Hepatocyte (in vitro differentiated cells): ENCODE data around the gene FAM53B. TPM values are rescaled to one million over a fixed set of nuclear protein-coding genes. Genes with fewer than 3 reads are reported as not detected.
A peak's percentile ranks its signal among the peaks of the same experiment; 100 is the strongest.

Source experiments
- DNase-seq: peaks from one replicate; pipeline ENCODE4 v3.0.0-alpha.2; 2016; ENCODE audit warnings: low spot score
- H2AFZ ChIP-seq: fragments of 200-600 bp; sonication (generic); 2 replicates; pipeline ENCODE4 v1.6.0; 2016; ENCODE audit warnings: antibody characterized with exemption, mild to moderate bottlenecking
- H3K27ac ChIP-seq: fragments of 200-600 bp; sonication (generic); 2 replicates; pipeline ENCODE4 v1.5.1; 2016; ENCODE audit warnings: mild to moderate bottlenecking
- H3K27me3 ChIP-seq: fragments of 200-600 bp; sonication (generic); 2 replicates; pipeline ENCODE4 v1.6.1; 2016
- H3K36me3 ChIP-seq: fragments of 200-600 bp; sonication (generic); replicated peaks from 2 replicates; pipeline ENCODE4 v1.5.1; 2016; ENCODE audit warnings: low read depth; ENCODE audit not compliant: insufficient read depth
- H3K4me1 ChIP-seq: fragments of 200-600 bp; sonication (generic); 2 replicates; pipeline ENCODE4 v1.5.1; 2016; ENCODE audit warnings: mild to moderate bottlenecking, moderate library complexity; ENCODE audit not compliant: insufficient read depth
- H3K4me2 ChIP-seq: fragments of 200-600 bp; sonication (generic); 2 replicates; pipeline ENCODE4 v1.6.0; 2016
- H3K4me3 ChIP-seq: fragments of 200-600 bp; sonication (generic); 2 replicates; pipeline ENCODE4 v1.5.1; 2016; ENCODE audit warnings: mild to moderate bottlenecking
- H3K79me2 ChIP-seq: fragments of 200-600 bp; sonication (generic); 2 replicates; pipeline ENCODE4 v1.6.0; 2017; ENCODE audit warnings: mild to moderate bottlenecking
- H3K9me2 ChIP-seq: fragments of 200-600 bp; sonication (generic); replicated peaks from 2 replicates; pipeline ENCODE4 v1.6.0; 2017; ENCODE audit warnings: mild to moderate bottlenecking; ENCODE audit not compliant: insufficient read depth
- H3K9me3 ChIP-seq: fragments of 200-600 bp; sonication (generic); 2 replicates; pipeline ENCODE4 v1.5.1; 2016; ENCODE audit warnings: low read depth, mild to moderate bottlenecking
- H4K20me1 ChIP-seq: fragments of 200-600 bp; sonication (generic); 2 replicates; pipeline ENCODE4 v1.6.0; 2016; ENCODE audit warnings: mild to moderate bottlenecking; ENCODE audit not compliant: insufficient read depth, poor library complexity, severe bottlenecking
- EZH2 ChIP-seq: fragments of 200-600 bp; sonication (generic); IDR thresholded peaks from 2 replicates; pipeline ENCODE4 v1.6.1; 2016; ENCODE audit warnings: antibody characterized with exemption, mild to moderate bottlenecking, borderline replicate concordance
- EZH2phosphoT487 ChIP-seq: fragments of 200-600 bp; sonication (generic); IDR thresholded peaks from one replicate; pipeline ENCODE4 v1.6.1; 2018; ENCODE audit warnings: antibody characterized with exemption, mild to moderate bottlenecking, low read depth, moderate library complexity; ENCODE audit not compliant: unreplicated experiment, severe bottlenecking
- WGBS: methylation state at CpG from one replicate; pipeline ENCODE4 v1.1.6; 2016; ENCODE audit warnings: low lambda C conversion rate; ENCODE audit errors: missing lambda C conversion rate; 5-methylcytosine and 5-hydroxymethylcytosine counted together
- polyA plus RNA-seq: library from polyadenylated mRNA; unstranded; fragments of >200 nt; fragmentation: Nextera tagmentation; extraction: Ambion mirVana; gene quantifications from 2 replicates; pipeline ENCODE4 v1.2.1, GENCODE V29; 2016
- total RNA-seq: library from RNA; depleted of rRNA; stranded (reverse); fragments of >200 nt; gene quantifications from 2 replicates; pipeline ENCODE4 v1.2.3, GENCODE V29; 2014
- TF ChIP-seq, protein P1 (sequence below): fragments of 200-600 bp; sonication (generic); IDR thresholded peaks from 2 replicates; pipeline ENCODE4 v1.5.1; 2016; ENCODE audit warnings: antibody characterized with exemption, mild to moderate bottlenecking; ENCODE audit not compliant: poor library complexity

The FAM53B gene
- total and polyA plus RNA-seq, 2 experiments from 2014 or later: 10.3 to 23.6 TPM

DNA sequence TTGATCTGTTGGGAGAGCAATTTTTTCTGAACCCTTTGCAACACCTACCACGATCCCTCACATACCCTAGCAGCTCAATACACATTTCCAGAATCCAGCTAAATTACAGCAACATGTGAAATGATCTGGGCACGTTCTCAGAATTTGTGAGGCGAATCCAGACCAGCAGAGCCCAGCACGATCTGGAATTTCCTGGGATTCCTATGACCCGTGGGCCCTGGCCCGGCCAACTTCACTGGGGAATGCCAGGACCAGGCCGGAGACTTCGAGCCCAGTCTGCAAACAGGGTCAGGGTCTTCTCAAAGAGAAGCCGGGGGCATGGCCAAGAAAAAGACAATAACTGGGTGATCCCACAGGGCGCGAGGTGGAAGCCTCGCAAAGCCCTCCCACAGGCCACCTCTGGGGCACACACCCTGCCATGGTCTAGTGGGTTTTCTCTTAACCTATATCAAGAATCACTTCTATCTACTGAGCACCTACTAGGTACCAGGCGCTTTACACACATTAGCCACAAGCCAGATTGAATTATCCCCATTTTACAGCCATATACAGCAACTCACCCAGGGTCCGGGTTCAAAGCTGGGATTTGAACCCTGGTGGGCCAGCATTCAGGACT, 33.8 kb downstream of the FAM53B start:
- Histone ChIP-seq H3K9me2 (no peaks in the 10 kb centered on the region), H3K27me3 (no peaks in the 10 kb centered on the region), H3K4me1 (peaks cover 27% of the 10 kb centered on the region), H3K79me2 (peaks cover 80% of the 10 kb centered on the region), H4K20me1 (peaks cover 32% of the 10 kb centered on the region), H3K4me2 (no peak overlapping the region), H3K9me3 (no peaks in the 10 kb centered on the region), H3K27ac (no peak overlapping the region), H3K36me3 (no peaks in the 10 kb centered on the region), H2AFZ (no peak overlapping the region), H3K4me3 (no peak overlapping the region)
- no peak for DNase-seq
- 85% methylated on average over 14 of the region's 14 CpGs for WGBS
- TF ChIP-seq EZH2phosphoT487 (no peak), EZH2 (no peak)
- TF ChIP-seq, protein P1, sequence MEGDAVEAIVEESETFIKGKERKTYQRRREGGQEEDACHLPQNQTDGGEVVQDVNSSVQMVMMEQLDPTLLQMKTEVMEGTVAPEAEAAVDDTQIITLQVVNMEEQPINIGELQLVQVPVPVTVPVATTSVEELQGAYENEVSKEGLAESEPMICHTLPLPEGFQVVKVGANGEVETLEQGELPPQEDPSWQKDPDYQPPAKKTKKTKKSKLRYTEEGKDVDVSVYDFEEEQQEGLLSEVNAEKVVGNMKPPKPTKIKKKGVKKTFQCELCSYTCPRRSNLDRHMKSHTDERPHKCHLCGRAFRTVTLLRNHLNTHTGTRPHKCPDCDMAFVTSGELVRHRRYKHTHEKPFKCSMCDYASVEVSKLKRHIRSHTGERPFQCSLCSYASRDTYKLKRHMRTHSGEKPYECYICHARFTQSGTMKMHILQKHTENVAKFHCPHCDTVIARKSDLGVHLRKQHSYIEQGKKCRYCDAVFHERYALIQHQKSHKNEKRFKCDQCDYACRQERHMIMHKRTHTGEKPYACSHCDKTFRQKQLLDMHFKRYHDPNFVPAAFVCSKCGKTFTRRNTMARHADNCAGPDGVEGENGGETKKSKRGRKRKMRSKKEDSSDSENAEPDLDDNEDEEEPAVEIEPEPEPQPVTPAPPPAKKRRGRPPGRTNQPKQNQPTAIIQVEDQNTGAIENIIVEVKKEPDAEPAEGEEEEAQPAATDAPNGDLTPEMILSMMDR: no peak

DNA sequence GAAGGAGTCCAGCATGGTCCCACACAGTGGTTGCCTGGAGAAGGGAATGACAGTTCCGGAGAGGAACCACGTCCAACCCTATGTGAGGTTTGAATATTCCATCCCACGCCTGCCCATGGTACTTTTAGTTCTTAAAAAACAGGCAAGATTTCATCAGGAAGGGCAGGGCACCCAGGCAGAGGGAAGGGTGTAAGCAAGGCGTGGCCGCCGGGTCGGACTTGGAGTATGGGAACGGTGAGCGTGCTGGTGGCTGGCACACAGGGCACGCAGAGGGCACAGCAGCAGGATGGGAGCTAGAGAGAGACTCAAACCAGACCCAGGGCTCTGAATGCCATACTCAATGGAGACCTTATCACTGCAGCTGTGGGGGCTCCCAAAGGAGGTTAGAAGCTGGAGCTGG, 34.3 kb downstream of the FAM53B start:
- TF ChIP-seq, protein P1: no peak
- TF ChIP-seq EZH2 (no peak), EZH2phosphoT487 (no peak)
- no peak overlapping the region for H3K4me3 ChIP-seq
- no peak for DNase-seq
- peaks cover 27% of the 10 kb centered on the region for H3K4me1 ChIP-seq
- H2AFZ ChIP-seq: no peak overlapping the region
- 96% methylated on average over 10 of the region's 10 CpGs for WGBS
- H3K9me2 ChIP-seq: no peaks in the 10 kb centered on the region
- H3K27me3 ChIP-seq: no peaks in the 10 kb centered on the region
- H3K36me3 ChIP-seq: no peaks in the 10 kb centered on the region
- H3K4me2 ChIP-seq: no peak overlapping the region
- H3K79me2 ChIP-seq: peaks cover 75% of the 10 kb centered on the region
- peaks cover 32% of the 10 kb centered on the region for H4K20me1 ChIP-seq
- H3K27ac ChIP-seq: no peak overlapping the region
- H3K9me3 ChIP-seq: no peaks in the 10 kb centered on the region

DNA sequence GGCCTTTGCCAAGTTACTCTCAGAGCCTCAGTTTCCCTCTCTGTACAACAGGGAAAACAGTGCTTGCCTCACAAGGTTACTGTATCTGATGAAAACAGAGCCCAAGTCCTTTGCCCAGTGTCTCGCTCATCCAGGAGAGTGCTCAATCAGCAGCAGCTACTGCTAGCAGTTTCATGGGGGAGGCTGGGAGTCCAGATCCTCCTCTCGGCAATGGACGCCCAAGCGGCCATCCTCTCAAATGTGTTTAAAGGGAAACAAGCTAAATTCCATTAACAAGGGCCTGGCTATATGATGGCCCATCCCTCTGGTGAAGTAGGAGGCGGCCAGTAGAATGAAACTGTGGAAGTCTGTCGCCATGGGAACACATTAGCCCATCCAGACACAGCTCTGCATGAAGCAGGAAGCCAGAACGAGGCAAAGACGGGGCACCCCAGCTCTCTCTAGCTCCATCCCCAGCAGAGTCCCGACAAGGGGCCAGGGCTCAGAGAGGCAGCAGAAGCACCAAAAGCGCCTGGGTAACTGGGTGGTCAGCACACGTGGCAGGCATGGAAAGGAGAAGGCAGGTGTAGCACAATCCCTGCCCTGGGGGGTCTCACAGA, 35.2 kb downstream of the FAM53B start:
- H3K27me3 ChIP-seq: no peaks in the 10 kb centered on the region
- no peak for DNase-seq
- 75% methylated on average over 11 of the region's 11 CpGs for WGBS

More for the DNA sequence above, 35.2 kb downstream of the FAM53B start:
- Histone ChIP-seq H3K9me3 (no peaks in the 10 kb centered on the region), H3K9me2 (no peaks in the 10 kb centered on the region), H3K79me2 (peaks cover 73% of the 10 kb centered on the region), H4K20me1 (peaks cover 30% of the 10 kb centered on the region), H2AFZ (no peak overlapping the region), H3K4me1 (peaks cover 27% of the 10 kb centered on the region), H3K4me2 (no peak overlapping the region), H3K36me3 (no peaks in the 10 kb centered on the region), H3K27ac (peak overlapping the region; percentile 35), H3K4me3 (no peak overlapping the region)
- TF ChIP-seq, protein P1: no peak
- no peak for TF ChIP-seq EZH2
- TF ChIP-seq EZH2phosphoT487: no peak
